Measurements from ENCODE around the gene SFT2D1. TPM values are rescaled to one million over a fixed set of nuclear protein-coding genes. Genes with fewer than 3 reads are reported as not detected.

The SFT2D1 gene
- total and polyA plus RNA-seq, 9 donors, result 21.1 to 37.2 (median 35.8) TPM

- Histone ChIP-seq H3K9me3 (replicated peaks; ENCODE audit: control insufficient read depth, low read depth, low read length) (no peaks in the 10 kb centered on the region), H3K27ac (ENCODE audit: low read length) (no peak overlapping the region), H3K4me1 (ENCODE audit: control insufficient read depth, insufficient read depth, low read length) (peaks cover 10% of the 10 kb centered on the region), H3K27me3 (ENCODE audit: control insufficient read depth, insufficient read depth, low read length) (no peaks in the 10 kb centered on the region), H3K4me3 (ENCODE audit: low read length) (no peak overlapping the region), H3K36me3 (ENCODE audit: control insufficient read depth, insufficient read depth, low read length) (peaks cover 39% of the 10 kb centered on the region)
- WGBS (ENCODE audit: insufficient coverage), result 100% methylated on average over 1 of the region's 5 CpGs
- DNase-seq, result no peak
These were observed 18.9 kb downstream of the SFT2D1 start for GRCh38 chr6:166323395-166323794.

GRCh38 chr6:166318649-166319600 is 23.4 kb downstream of the SFT2D1 start:
- Histone ChIP-seq H3K4me1 (ENCODE audit: control insufficient read depth, insufficient read depth, low read length) (peaks cover 25% of the 10 kb centered on the region), H3K9me3 (replicated peaks; ENCODE audit: control insufficient read depth, low read depth, low read length) (no peaks in the 10 kb centered on the region), H3K36me3 (ENCODE audit: control insufficient read depth, insufficient read depth, low read length) (peaks cover 17% of the 10 kb centered on the region), H3K4me3 (ENCODE audit: low read length) (no peak overlapping the region), H3K27me3 (ENCODE audit: control insufficient read depth, insufficient read depth, low read length) (no peaks in the 10 kb centered on the region), H3K27ac (ENCODE audit: low read length) (peak overlapping the region; percentile 90)
- DNase-seq, result no peak
- WGBS (ENCODE audit: insufficient coverage), result 74% methylated on average over 14 of the region's 18 CpGs

- Histone ChIP-seq H3K27me3 (ENCODE audit: control insufficient read depth, insufficient read depth, low read length) (no peaks in the 10 kb centered on the region), H3K4me1 (ENCODE audit: control insufficient read depth, insufficient read depth, low read length) (peaks cover 25% of the 10 kb centered on the region), H3K4me3 (ENCODE audit: low read length) (no peak overlapping the region), H3K27ac (ENCODE audit: low read length) (peak overlapping the region; percentile 90), H3K9me3 (replicated peaks; ENCODE audit: control insufficient read depth, low read depth, low read length) (no peaks in the 10 kb centered on the region), H3K36me3 (ENCODE audit: control insufficient read depth, insufficient read depth, low read length) (peaks cover 12% of the 10 kb centered on the region)
- DNase-seq, result peak; percentile 70
- 75% methylated on average over 14 of the region's 14 CpGs for WGBS (ENCODE audit: insufficient coverage)
These were observed 24.1 kb downstream of the SFT2D1 start for GRCh38 chr6:166318227-166318626.

GRCh38 chr6:166317261-166318212 is 24.8 kb downstream of the SFT2D1 start:
- Histone ChIP-seq H3K36me3 (ENCODE audit: control insufficient read depth, insufficient read depth, low read length) (peaks cover 12% of the 10 kb centered on the region), H3K9me3 (replicated peaks; ENCODE audit: control insufficient read depth, low read depth, low read length) (no peaks in the 10 kb centered on the region), H3K4me1 (ENCODE audit: control insufficient read depth, insufficient read depth, low read length) (peaks cover 25% of the 10 kb centered on the region), H3K27ac (ENCODE audit: low read length) (peak overlapping the region; percentile 90), H3K4me3 (ENCODE audit: low read length) (no peak overlapping the region), H3K27me3 (ENCODE audit: control insufficient read depth, insufficient read depth, low read length) (no peaks in the 10 kb centered on the region)
- WGBS (ENCODE audit: insufficient coverage), result 81% methylated on average over 19 of the region's 19 CpGs
- no peak for DNase-seq

- Histone ChIP-seq H3K4me1 (ENCODE audit: control insufficient read depth, insufficient read depth, low read length) (peaks cover 25% of the 10 kb centered on the region), H3K27me3 (ENCODE audit: control insufficient read depth, insufficient read depth, low read length) (peaks cover 4% of the 10 kb centered on the region), H3K9me3 (replicated peaks; ENCODE audit: control insufficient read depth, low read depth, low read length) (no peaks in the 10 kb centered on the region), H3K4me3 (ENCODE audit: low read length) (no peak overlapping the region), H3K36me3 (ENCODE audit: control insufficient read depth, insufficient read depth, low read length) (no peaks in the 10 kb centered on the region), H3K27ac (ENCODE audit: low read length) (no peak overlapping the region)
- no peak for DNase-seq
- 94% methylated on average over 10 of the region's 11 CpGs for WGBS (ENCODE audit: insufficient coverage)
These were observed 26.9 kb downstream of the SFT2D1 start for GRCh38 chr6:166315436-166315835.

GRCh38 chr6:166314454-166314853 is 27.9 kb downstream of the SFT2D1 start:
- no peak for DNase-seq
- H3K27ac ChIP-seq (ENCODE audit: low read length), result no peak overlapping the region
- WGBS (ENCODE audit: insufficient coverage), result 72% methylated on average over 6 of the region's 9 CpGs
- no peak overlapping the region for H3K4me3 ChIP-seq (ENCODE audit: low read length)
- no peaks in the 10 kb centered on the region for H3K9me3 ChIP-seq (replicated peaks; ENCODE audit: control insufficient read depth, low read depth, low read length)
- no peaks in the 10 kb centered on the region for H3K36me3 ChIP-seq (ENCODE audit: control insufficient read depth, insufficient read depth, low read length)
- H3K27me3 ChIP-seq (ENCODE audit: control insufficient read depth, insufficient read depth, low read length), result peaks cover 13% of the 10 kb centered on the region
- H3K4me1 ChIP-seq (ENCODE audit: control insufficient read depth, insufficient read depth, low read length), result peaks cover 25% of the 10 kb centered on the region

- H3K36me3 ChIP-seq (ENCODE audit: control insufficient read depth, insufficient read depth, low read length), result no peaks in the 10 kb centered on the region
- peaks cover 18% of the 10 kb centered on the region for H3K4me1 ChIP-seq (ENCODE audit: control insufficient read depth, insufficient read depth, low read length)
- no peak overlapping the region for H3K4me3 ChIP-seq (ENCODE audit: low read length)
- no peak overlapping the region for H3K27ac ChIP-seq (ENCODE audit: low read length)
- peak; percentile 27 for DNase-seq
- no peaks in the 10 kb centered on the region for H3K9me3 ChIP-seq (replicated peaks; ENCODE audit: control insufficient read depth, low read depth, low read length)
- H3K27me3 ChIP-seq (ENCODE audit: control insufficient read depth, insufficient read depth, low read length), result peaks cover 21% of the 10 kb centered on the region
- 78% methylated on average over 8 of the region's 18 CpGs for WGBS (ENCODE audit: insufficient coverage)
These were observed 28.9 kb downstream of the SFT2D1 start for GRCh38 chr6:166313255-166314070.

GRCh38 chr6:166312832-166313231 is 29.5 kb downstream of the SFT2D1 start:
- Histone ChIP-seq H3K36me3 (ENCODE audit: control insufficient read depth, insufficient read depth, low read length) (no peaks in the 10 kb centered on the region), H3K9me3 (replicated peaks; ENCODE audit: control insufficient read depth, low read depth, low read length) (no peaks in the 10 kb centered on the region), H3K27me3 (ENCODE audit: control insufficient read depth, insufficient read depth, low read length) (peaks cover 26% of the 10 kb centered on the region), H3K4me3 (ENCODE audit: low read length) (no peak overlapping the region), H3K4me1 (ENCODE audit: control insufficient read depth, insufficient read depth, low read length) (peaks cover 11% of the 10 kb centered on the region), H3K27ac (ENCODE audit: low read length) (no peak overlapping the region)
- WGBS (ENCODE audit: insufficient coverage), result no CpG with 5 or more reads among the region's 1 CpG
- no peak for DNase-seq

- no peaks in the 10 kb centered on the region for H3K9me3 ChIP-seq (replicated peaks; ENCODE audit: control insufficient read depth, low read depth, low read length)
- no peak for DNase-seq
- 83% methylated on average over 11 of the region's 12 CpGs for WGBS (ENCODE audit: insufficient coverage)
- H3K4me3 ChIP-seq (ENCODE audit: low read length), result no peak overlapping the region
- no peaks in the 10 kb centered on the region for H3K36me3 ChIP-seq (ENCODE audit: control insufficient read depth, insufficient read depth, low read length)
- H3K27me3 ChIP-seq (ENCODE audit: control insufficient read depth, insufficient read depth, low read length), result peaks cover 40% of the 10 kb centered on the region
- H3K4me1 ChIP-seq (ENCODE audit: control insufficient read depth, insufficient read depth, low read length), result peaks cover 2% of the 10 kb centered on the region
- no peak overlapping the region for H3K27ac ChIP-seq (ENCODE audit: low read length)
These were observed 31.7 kb downstream of the SFT2D1 start for GRCh38 chr6:166310634-166311033.

All from muscle of leg (tissue), 11 donors.